Ectodermal cell (in vitro differentiated cells): ENCODE measurements around the gene PAPPA.

Experiments
- H3K27ac ChIP-seq: 2 replicates; pipeline ENCODE4 v1.7.0; 2013; ENCODE audit warnings: mild to moderate bottlenecking, low read depth, low read length; ENCODE audit not compliant: insufficient read depth, poor library complexity, severe bottlenecking
- H3K27me3 ChIP-seq: 2 replicates; pipeline ENCODE4 v1.7.0; 2013; ENCODE audit warnings: mild to moderate bottlenecking, low read length; ENCODE audit not compliant: insufficient read depth, control insufficient read depth, poor library complexity, severe bottlenecking
- H3K36me3 ChIP-seq: one replicate; pipeline ENCODE4 v1.7.0; 2013; ENCODE audit warnings: low read length; ENCODE audit not compliant: control insufficient read depth, insufficient read depth
- H3K4me1 ChIP-seq: one replicate; pipeline ENCODE4 v1.7.0; 2013; ENCODE audit warnings: low read length; ENCODE audit not compliant: control insufficient read depth, insufficient read depth
- H3K4me3 ChIP-seq: 2 replicates; pipeline ENCODE4 v1.7.0; 2013; ENCODE audit warnings: low read depth, low read length, control low read depth; ENCODE audit not compliant: insufficient read depth
- H3K9me3 ChIP-seq: 2 replicates; pipeline ENCODE4 v1.7.0; 2013; ENCODE audit warnings: mild to moderate bottlenecking, low read length, moderate library complexity; ENCODE audit not compliant: control insufficient read depth
- WGBS, 2 experiments: methylation state at CpG; one replicate each; pipeline ENCODE4 v1.1.7; 2013; ENCODE audit warnings: missing lambda C conversion rate in 2 of 2; 5-methylcytosine and 5-hydroxymethylcytosine counted together

The PAPPA gene

GRCh38 chr9:116134975-116135374, 18.6 kb upstream of the PAPPA start:
- Histone ChIP-seq H3K27ac (no peak overlapping the region), H3K4me1 (no peaks in the 10 kb centered on the region), H3K9me3 (no peaks in the 10 kb centered on the region), H3K27me3 (no peaks in the 10 kb centered on the region), H3K36me3 (no peaks in the 10 kb centered on the region), H3K4me3 (no peak overlapping the region)
- 92 to 94% methylated on average over 3 of the region's 3 CpGs for WGBS, 2 experiments

GRCh38 chr9:116137010-116137409, 16.6 kb upstream of the PAPPA start:
- Histone ChIP-seq H3K36me3 (no peaks in the 10 kb centered on the region), H3K4me1 (no peaks in the 10 kb centered on the region), H3K4me3 (no peak overlapping the region), H3K27ac (no peak overlapping the region), H3K9me3 (no peaks in the 10 kb centered on the region), H3K27me3 (no peaks in the 10 kb centered on the region)
- 90 to 91% methylated on average over 2 of the region's 2 CpGs for WGBS, 2 experiments

- no peak overlapping the region for H3K4me3 ChIP-seq
- no peaks in the 10 kb centered on the region for H3K27me3 ChIP-seq
- H3K9me3 ChIP-seq: no peaks in the 10 kb centered on the region
- no peak overlapping the region for H3K27ac ChIP-seq
- H3K36me3 ChIP-seq: no peaks in the 10 kb centered on the region
- no peaks in the 10 kb centered on the region for H3K4me1 ChIP-seq
- 90 to 94% methylated on average over 5 of the region's 5 CpGs for WGBS, 2 experiments
These were observed 16.0 kb upstream of the PAPPA start for GRCh38 chr9:116137581-116137980.

- Histone ChIP-seq H3K36me3 (no peaks in the 10 kb centered on the region), H3K27ac (no peak overlapping the region), H3K4me3 (no peak overlapping the region), H3K9me3 (no peaks in the 10 kb centered on the region), H3K4me1 (no peaks in the 10 kb centered on the region), H3K27me3 (no peaks in the 10 kb centered on the region)
- WGBS, 2 experiments: 92 to 96% methylated on average over 6 of the region's 6 CpGs
These were observed 11.6 kb upstream of the PAPPA start for GRCh38 chr9:116141864-116142561.

- H3K27ac ChIP-seq: no peak overlapping the region
- no peaks in the 10 kb centered on the region for H3K27me3 ChIP-seq
- WGBS, 2 experiments: 96 to 98% methylated on average over 4 of the region's 5 CpGs
- H3K4me1 ChIP-seq: no peaks in the 10 kb centered on the region
- H3K36me3 ChIP-seq: no peaks in the 10 kb centered on the region
- H3K4me3 ChIP-seq: no peak overlapping the region
- no peaks in the 10 kb centered on the region for H3K9me3 ChIP-seq
These were observed 10.7 kb upstream of the PAPPA start for GRCh38 chr9:116142706-116143492.

GRCh38 chr9:116144038-116144437, 9.6 kb upstream of the PAPPA start:
- Histone ChIP-seq H3K36me3 (no peaks in the 10 kb centered on the region), H3K27me3 (no peaks in the 10 kb centered on the region), H3K4me3 (no peak overlapping the region), H3K4me1 (no peaks in the 10 kb centered on the region), H3K9me3 (no peaks in the 10 kb centered on the region), H3K27ac (no peak overlapping the region)
- WGBS, 2 experiments: 84 to 88% methylated on average over 5 of the region's 5 CpGs

- Histone ChIP-seq H3K27me3 (no peaks in the 10 kb centered on the region), H3K4me1 (no peaks in the 10 kb centered on the region), H3K27ac (no peak overlapping the region), H3K4me3 (no peak overlapping the region), H3K9me3 (no peaks in the 10 kb centered on the region), H3K36me3 (no peaks in the 10 kb centered on the region)
- 93 to 100% methylated on average over 2 of the region's 2 CpGs for WGBS, 2 experiments
These were observed 9.0 kb upstream of the PAPPA start for GRCh38 chr9:116144555-116144954.

- Histone ChIP-seq H3K27ac (no peak overlapping the region), H3K4me1 (no peaks in the 10 kb centered on the region), H3K9me3 (no peaks in the 10 kb centered on the region), H3K27me3 (no peaks in the 10 kb centered on the region), H3K4me3 (no peak overlapping the region), H3K36me3 (no peaks in the 10 kb centered on the region)
These were observed 8.6 kb upstream of the PAPPA start for GRCh38 chr9:116145036-116145435.

- no peak overlapping the region for H3K27ac ChIP-seq
- H3K4me3 ChIP-seq: no peak overlapping the region
- no peaks in the 10 kb centered on the region for H3K36me3 ChIP-seq
- WGBS, 2 experiments: 87 to 92% methylated on average over 4 of the region's 4 CpGs
- H3K4me1 ChIP-seq: peaks cover 2% of the 10 kb centered on the region
- no peaks in the 10 kb centered on the region for H3K9me3 ChIP-seq
- H3K27me3 ChIP-seq: no peaks in the 10 kb centered on the region
These were observed 5.8 kb upstream of the PAPPA start for GRCh38 chr9:116147821-116148220.

GRCh38 chr9:116149844-116150243, 3.7 kb upstream of the PAPPA start:
- Histone ChIP-seq H3K36me3 (no peaks in the 10 kb centered on the region), H3K27me3 (peaks cover 16% of the 10 kb centered on the region), H3K4me1 (peaks cover 6% of the 10 kb centered on the region), H3K4me3 (no peak overlapping the region), H3K9me3 (no peaks in the 10 kb centered on the region), H3K27ac (no peak overlapping the region)
- WGBS, 2 experiments: 33 to 39% methylated on average over 4 of the region's 4 CpGs
